ENCODE data around the gene CCL13. TPM values are rescaled to one million over a fixed set of nuclear protein-coding genes. Genes with fewer than 3 reads are reported as not detected.

CCL13 gene
- total RNA-seq, 1 experiment from 2014 or later = not detected

DNA sequence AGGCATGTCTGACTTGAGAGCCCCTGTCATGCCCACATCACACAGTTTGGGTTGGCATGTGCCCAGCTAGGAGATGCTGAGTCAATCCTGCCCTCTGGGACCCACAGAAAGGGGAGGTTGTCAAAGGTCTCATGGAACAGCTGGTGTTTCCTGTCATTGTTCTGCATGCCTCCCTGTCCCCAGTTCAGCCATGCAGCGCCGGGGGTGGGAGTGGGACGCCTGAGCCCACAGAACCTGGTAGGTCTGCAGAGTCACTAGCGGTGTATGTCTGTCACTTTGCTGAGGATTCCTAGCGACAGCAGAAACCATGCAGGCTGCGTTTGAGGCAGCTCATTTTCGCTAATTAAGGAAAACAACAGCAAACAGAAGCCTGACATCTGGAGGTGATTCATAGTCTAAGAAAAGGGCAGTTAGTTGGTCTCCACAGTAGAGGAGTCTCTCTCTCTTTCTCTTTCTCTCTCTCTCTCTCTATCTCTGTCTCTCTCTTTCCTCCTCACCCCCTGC is 26.4 kb downstream of the CCL13 start:
- no peak for DNase-seq (ENCODE audit: extremely low read depth, low read depth)

DNA sequence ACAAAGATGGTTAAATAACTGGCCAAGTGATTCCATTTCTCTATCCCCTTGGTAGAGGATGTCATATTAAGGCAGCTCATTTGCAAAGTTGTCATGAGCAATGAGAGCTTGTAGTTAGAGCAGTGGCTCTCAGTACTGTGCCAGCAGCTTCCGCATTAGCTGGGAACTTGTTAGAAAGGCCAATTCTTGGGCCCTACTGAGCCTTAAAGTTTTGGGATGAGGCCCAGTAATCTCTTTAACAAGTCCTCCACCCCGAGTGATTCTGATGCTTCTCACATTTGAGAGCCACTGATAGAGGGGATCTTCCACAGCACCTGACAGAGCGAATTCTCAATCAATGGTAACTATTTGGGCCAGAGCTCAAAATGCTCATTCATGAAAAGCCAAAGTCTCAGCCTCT is 26.9 kb downstream of the CCL13 start:
- no peak for DNase-seq (ENCODE audit: extremely low read depth, low read depth)

DNA sequence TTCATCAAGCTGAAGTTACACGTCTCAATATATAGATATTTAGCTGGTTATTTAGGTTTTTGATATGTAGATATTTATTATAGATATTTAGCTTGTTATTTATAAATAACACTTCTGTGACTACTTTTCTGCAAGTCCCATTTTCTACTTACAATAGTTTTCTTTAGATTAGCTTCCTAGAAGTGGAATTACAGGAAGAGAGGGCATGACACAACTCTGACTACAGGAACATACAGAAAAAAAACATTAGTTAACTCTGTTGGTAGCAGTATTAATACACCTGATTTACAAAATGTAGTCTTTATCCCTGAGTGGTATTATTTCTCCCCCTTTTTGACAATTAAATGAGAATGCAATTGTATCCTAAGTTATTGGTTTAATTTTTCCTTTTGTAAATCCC is 28.0 kb downstream of the CCL13 start:
- no peak for DNase-seq (ENCODE audit: extremely low read depth, low read depth)

DNA sequence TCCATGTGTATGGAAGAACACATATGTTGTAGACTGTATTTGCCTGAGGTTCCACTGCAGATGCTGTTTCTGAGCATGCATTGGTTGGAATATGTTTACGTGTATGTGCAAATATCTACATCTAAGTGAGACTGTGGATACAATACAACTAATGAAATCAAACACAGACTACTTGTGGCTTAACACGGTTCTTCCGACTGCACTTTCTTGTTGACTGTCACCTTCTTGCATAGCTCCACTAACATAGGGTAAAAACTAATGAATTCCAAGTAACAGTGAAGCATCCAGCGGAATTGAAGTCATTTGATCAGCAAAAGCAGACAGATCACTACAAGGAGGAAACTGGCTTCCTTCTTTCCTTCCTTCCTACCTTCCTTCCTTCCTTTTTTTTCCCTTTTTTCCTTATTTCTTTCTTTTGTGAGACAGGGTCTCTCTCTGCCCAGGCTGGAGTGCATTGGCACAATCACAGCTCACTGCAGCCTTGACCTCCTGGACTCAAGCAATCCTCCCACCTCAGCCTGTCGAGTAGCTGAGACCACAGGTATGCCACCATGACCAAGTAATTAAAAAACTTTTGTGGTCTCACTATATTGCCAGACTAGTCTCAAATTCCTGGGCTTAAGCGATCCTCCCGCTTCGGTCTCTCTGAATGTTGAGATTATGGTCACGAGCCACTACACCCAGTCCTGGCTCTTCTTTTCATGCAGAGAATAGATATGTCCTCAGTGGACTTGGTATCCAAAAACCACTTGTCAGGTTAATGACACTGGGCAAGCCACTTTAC is 28.7 kb downstream of the CCL13 start:
- no peak for DNase-seq (ENCODE audit: extremely low read depth, low read depth)

DNA sequence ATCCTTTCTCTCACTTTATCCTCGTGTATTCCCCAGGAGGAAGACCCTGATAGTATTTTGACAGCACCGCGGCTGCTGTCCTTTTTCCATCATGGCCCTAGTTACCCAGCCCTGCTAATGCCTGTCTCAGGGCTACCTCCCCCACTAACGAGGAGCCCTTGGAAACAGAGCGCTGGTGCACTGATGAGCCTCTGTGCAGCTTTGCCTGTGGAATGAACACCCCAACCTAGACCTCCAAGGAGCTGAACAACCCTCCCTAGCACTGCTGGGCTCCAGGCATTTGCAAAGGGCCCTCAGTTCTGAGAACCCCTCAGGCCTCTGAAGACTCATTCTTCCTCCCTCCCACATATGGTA is 30.0 kb downstream of the CCL13 start:
- no peak for DNase-seq (ENCODE audit: extremely low read depth, low read depth)

DNA sequence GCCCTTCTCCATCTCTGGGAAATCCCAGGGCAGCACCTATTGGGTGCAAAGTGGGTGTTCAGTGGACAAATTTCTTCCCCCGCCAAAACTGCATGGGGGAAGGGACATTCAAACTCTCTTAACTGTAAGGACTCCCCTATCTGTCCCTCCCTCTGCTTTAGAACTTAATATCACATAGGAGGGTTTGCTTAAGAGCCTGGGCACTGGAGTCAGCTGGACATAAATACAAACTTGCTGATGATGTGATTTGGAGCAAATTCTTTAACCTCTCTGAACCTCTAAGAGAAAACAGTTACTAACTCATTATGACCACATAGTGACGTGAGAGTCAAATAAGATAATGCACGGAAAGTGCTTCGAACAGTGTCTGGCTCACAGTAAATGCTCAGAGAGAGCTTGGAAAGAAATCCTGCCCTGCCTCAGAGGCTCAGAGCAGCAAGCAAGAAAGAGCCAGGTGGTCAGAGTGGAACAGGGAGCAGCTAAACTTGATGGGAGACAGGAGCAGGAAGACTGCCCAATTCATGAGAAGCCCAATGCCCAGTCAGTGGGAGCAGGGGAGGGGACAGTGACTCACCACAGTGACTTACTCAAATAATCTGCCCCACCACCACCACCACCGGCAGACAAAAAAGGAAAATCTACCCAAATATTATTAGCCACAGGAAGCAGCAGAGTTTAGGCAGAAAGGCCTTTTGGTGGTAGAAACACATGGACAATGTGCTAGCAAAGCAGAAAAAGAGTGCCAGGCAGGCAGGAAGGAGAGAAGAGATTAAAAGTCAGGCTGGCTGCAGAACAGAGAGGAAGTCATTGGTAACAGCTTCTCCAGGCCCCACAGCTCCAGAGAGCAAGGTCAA is 30.6 kb downstream of the CCL13 start:
- DNase-seq (ENCODE audit: extremely low read depth, low read depth) = no peak

DNA sequence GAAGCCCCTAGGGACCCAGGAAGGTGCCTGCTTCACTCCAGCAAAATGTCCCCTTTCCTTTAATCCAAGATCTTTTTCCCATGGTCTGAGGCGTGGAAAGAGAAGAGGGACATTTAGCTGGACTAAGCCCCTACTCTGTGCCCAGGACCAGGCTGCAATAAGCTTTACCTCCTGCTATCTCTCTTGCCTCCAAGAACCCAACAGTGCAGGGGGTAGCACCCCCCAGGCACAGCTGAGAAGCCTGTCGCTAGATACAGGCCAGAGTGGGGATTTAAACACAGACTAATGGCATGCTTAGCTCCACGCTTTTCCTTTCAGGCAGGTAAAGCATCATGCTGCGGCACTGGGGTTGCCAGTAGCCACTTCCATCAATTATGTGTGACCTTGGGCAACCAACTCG is 31.3 kb downstream of the CCL13 start:
- DNase-seq (ENCODE audit: extremely low read depth, low read depth) = no peak

- DNase-seq (ENCODE audit: extremely low read depth, low read depth) = no peak
These were observed 33.0 kb downstream of the CCL13 start for GRCh38 chr17:34389126-34389750.

- no peak for DNase-seq (ENCODE audit: extremely low read depth, low read depth)
These were observed 34.4 kb downstream of the CCL13 start for GRCh38 chr17:34390649-34391048.

DNA sequence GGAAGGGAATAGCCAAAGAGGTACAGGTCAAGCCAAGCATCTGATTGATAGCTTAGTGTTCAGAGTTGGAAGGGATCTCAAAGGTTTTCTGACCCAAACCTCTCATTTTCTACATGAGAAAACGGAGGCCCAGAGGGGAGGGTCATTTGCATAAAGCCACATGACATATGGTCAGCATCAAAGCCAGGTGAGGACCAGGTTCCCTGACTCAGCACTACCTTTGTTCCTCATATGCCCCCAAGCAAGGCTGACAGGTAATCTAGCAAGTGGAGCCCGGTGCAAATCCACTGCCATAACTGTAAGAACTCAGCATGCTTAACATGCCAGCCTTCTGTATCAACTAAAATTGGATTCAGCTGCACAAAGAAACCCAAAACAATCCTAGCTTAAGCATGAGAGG is 35.0 kb downstream of the CCL13 start:
- DNase-seq (ENCODE audit: extremely low read depth, low read depth) = no peak

DNA sequence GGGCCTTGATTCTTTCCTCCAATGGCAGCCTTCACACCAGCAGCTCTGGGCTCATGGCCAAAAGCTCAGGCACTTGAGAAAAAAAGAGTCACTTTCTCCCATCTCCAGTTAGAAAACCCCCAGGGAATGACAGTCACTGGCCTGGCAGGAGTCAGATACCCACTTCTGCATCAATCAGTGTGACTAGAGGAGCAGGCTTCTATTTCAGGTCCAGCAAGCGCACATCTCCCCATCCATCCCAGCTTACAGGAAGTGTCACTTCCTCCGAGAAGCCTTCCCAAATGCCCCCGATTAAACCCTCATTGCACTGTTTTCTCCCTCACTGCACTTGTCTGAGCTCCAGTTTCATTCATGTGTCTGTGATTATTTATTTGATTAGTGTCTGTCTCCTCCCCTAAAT is 37.1 kb downstream of the CCL13 start:
- no peak for DNase-seq (ENCODE audit: extremely low read depth, low read depth)

- no peak for DNase-seq (ENCODE audit: extremely low read depth, low read depth)
These were observed 41.0 kb downstream of the CCL13 start for GRCh38 chr17:34397265-34397664.

DNA sequence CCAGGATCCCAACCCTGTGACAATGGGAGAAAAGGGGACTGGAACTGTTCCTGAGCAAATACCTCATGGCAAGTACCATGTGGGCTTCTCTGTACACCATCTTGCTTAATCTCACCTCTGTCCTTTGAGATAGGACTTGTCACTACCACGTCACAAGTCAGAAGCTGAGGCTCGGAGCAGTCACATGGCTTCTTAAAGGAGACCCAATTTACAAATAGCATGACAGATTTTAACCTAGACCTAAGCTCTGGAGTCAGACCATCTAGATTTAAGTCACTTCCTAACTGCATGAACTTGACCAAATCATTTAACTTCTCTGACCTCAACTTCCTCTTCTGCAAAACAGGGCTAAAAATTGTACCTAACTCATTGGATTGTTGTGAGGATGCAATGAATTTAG is 42.7 kb downstream of the CCL13 start:
- no peak for DNase-seq (ENCODE audit: extremely low read depth, low read depth)

- no peak for DNase-seq (ENCODE audit: extremely low read depth, low read depth)
These were observed 43.4 kb downstream of the CCL13 start for GRCh38 chr17:34399725-34400124.

GRCh38 chr17:34400301-34400931 is 44.1 kb downstream of the CCL13 start:
- no peak for DNase-seq (ENCODE audit: extremely low read depth, low read depth)

DNA sequence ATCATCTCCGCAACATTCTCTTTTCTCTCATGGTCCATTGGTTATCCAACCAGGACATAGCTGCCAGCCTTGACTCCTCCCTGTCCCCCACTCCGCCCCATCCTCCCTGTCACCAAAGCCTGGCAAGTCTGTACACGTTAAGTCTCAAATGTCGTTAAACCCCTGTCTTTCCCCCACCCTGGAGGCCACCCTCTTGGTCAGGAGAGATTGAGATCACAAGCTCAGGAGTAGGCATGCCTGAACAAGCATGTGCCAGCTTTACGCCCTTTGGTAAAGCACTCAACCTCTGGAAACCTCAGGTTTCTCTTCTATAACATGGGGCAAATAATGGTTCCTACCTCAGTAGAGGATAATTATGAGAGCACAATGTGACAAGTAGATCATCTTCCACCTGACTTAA is 44.9 kb downstream of the CCL13 start:
- no peak for DNase-seq (ENCODE audit: extremely low read depth, low read depth)

GRCh38 chr17:34403006-34403405 is 46.7 kb downstream of the CCL13 start:
- no peak for DNase-seq (ENCODE audit: extremely low read depth, low read depth)

DNA sequence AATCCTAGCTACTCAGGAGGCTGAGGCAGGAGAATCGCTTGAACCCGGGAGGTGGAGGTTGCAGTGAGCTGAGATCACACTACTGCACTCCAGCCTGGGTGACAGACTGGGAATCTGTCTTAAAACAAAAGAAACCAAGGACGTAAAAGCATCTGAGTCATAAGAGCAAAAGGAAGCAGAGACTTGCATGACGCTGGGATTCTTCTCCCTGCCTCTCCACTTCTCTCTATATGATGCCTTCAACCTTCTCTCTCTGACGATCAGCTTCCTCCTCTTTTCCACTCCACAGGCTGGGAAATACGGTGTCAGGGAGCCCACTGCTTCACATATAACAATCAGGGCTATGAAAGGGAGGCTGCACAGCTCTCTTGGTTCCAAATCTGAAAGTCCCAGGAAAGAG is 49.9 kb downstream of the CCL13 start:
- no peak for DNase-seq (ENCODE audit: extremely low read depth, low read depth)

All from NCI-H460 (cell line).